Coronary artery (tissue), 2 donors: ENCODE data around the gene NUTM1.

Experiments used
- DNase-seq: peaks from one replicate; pipeline ENCODE4 v3.0.0-alpha.2; 2017; ENCODE audit warnings: low spot score
- H3K27ac ChIP-seq, 2 donors: fragments of 200-600 bp; sonication (generic); one replicate each; pipeline ENCODE4 v1.5.1; 2016 to 2019
- H3K4me3 ChIP-seq: fragments of 200-600 bp; sonication (generic); 2 replicates; pipeline ENCODE4 v1.5.1; 2016; ENCODE audit warnings: mild to moderate bottlenecking, moderate library complexity
- CTCF ChIP-seq: fragments of 200-600 bp; sonication (generic); IDR thresholded peaks from one replicate; pipeline ENCODE4 v1.5.1; 2019; ENCODE audit warnings: antibody characterized with exemption

NUTM1 gene

GRCh38 chr15:34331809-34332208 lies 11.3 kb upstream of the NUTM1 start:
- Histone ChIP-seq H3K27ac (no peak overlapping the region), H3K4me3 (no peak overlapping the region)
- no peak for TF ChIP-seq CTCF
- no peak for DNase-seq

GRCh38 chr15:34332553-34333120 lies 10.5 kb upstream of the NUTM1 start:
- Histone ChIP-seq H3K27ac (no peak overlapping the region), H3K4me3 (no peak overlapping the region)
- TF ChIP-seq CTCF = no peak
- DNase-seq = no peak

GRCh38 chr15:34334672-34335071 lies 8.4 kb upstream of the NUTM1 start:
- no peak for DNase-seq
- H3K27ac ChIP-seq = peak overlapping the region in 1 of 2 donors; percentile 93
- no peak for TF ChIP-seq CTCF
- H3K4me3 ChIP-seq = peak overlapping the region; percentile 98

DNA sequence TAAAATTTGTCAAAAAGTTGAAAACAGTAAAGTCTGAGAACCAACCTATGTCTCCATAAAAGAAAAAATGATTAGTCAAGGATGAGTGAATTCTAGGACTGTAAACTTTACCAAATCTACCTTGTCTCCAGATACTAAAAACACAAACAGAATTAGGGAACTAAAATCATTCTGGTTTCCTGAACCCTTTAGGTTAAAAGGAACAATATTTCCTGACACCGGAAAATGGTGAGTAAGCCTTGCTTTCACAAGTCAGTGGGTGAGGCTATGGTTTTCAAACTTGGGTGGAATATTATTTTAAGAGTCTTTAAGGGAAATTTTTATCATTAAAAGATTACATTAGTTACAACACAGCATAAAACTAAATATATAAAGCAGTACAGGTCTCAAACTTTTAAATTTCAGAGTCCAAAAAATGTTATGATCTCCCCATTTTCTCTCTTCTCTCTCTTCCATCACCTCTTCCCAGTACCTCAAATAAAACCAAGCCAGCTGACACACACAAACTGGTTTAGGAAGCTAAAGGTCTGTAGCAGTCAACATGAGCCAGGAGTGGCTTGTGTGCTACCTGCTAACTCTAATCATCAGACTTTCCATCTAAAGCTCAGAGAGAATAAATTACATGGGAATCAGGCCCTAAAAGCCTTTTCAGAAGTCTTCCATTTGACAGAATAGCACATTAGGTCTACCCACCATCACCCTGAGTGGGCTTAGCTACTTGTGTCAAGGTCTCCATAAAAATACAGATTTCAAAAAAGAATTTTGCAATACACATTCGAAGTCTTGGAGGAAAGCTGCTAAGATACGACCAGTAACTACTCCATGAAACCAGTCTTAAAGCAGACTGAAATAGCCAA lies 7.7 kb upstream of the NUTM1 start:
- peak overlapping the region; percentile 23 to 93 for H3K27ac ChIP-seq
- no peak for DNase-seq
- TF ChIP-seq CTCF = no peak
- peak overlapping the region; percentile 98 for H3K4me3 ChIP-seq

- Histone ChIP-seq H3K4me3 (peak overlapping the region; percentile 98), H3K27ac (peak overlapping the region; percentile 90 to 93)
- no peak for DNase-seq
- no peak for TF ChIP-seq CTCF
These were observed 6.7 kb upstream of the NUTM1 start for GRCh38 chr15:34336231-34336990.

GRCh38 chr15:34336991-34337556 lies 6.0 kb upstream of the NUTM1 start:
- DNase-seq = no peak
- peak overlapping the region; percentile 98 for H3K4me3 ChIP-seq
- peak overlapping the region; percentile 90 to 93 for H3K27ac ChIP-seq
- no peak for TF ChIP-seq CTCF
